SK-N-MC (cell line): ENCODE measurements around the gene FOXO6.

Experiments
- DNase-seq: peaks from one replicate; pipeline ENCODE4 v3.0.0-alpha.2; 2011; ENCODE audit warnings: low read depth, low spot score
- H3K27ac ChIP-seq: fragments of 200-600 bp; sonication (generic); 2 replicates; pipeline ENCODE4 v1.5.1; 2016; ENCODE audit warnings: mixed run types
- H3K36me3 ChIP-seq: fragments of 200-600 bp; sonication (generic); 2 replicates; pipeline ENCODE4 v1.6.1; 2017; ENCODE audit warnings: antibody characterized with exemption, low read length, mixed read lengths; ENCODE audit not compliant: insufficient read depth
- H3K4me3 ChIP-seq: fragments of 200-600 bp; sonication (generic); 2 replicates; pipeline ENCODE4 v1.5.1; 2016
- H3K9ac ChIP-seq: fragments of 200-600 bp; sonication (generic); 2 replicates; pipeline ENCODE4 v1.8.0; 2017; ENCODE audit warnings: mixed run types, mixed read lengths; ENCODE audit not compliant: insufficient read length
- H3K9me3 ChIP-seq: fragments of 200-600 bp; sonication (generic); 2 replicates; pipeline ENCODE4 v1.6.1; 2017; ENCODE audit warnings: low read depth, mild to moderate bottlenecking, antibody characterized with exemption, low read length, moderate library complexity, mixed read lengths
- EZH2 ChIP-seq: fragments of 200-600 bp; sonication (generic); IDR thresholded peaks from one replicate; pipeline ENCODE4 v1.6.1; 2017; ENCODE audit warnings: antibody characterized with exemption
- FOXP2 ChIP-seq: optimal IDR thresholded peaks from 2 replicates; pipeline ENCODE3; 2011; ENCODE audit warnings: mild to moderate bottlenecking, moderate library complexity; ENCODE audit not compliant: insufficient read depth; ENCODE audit errors: extremely low read length, control extremely low read depth
- POLR2AphosphoS5 ChIP-seq: IDR thresholded peaks from 2 replicates; pipeline ENCODE4 v1.6.1; 2012; ENCODE audit warnings: mild to moderate bottlenecking, low read depth, low read length, borderline replicate concordance

FOXO6 gene

DNA sequence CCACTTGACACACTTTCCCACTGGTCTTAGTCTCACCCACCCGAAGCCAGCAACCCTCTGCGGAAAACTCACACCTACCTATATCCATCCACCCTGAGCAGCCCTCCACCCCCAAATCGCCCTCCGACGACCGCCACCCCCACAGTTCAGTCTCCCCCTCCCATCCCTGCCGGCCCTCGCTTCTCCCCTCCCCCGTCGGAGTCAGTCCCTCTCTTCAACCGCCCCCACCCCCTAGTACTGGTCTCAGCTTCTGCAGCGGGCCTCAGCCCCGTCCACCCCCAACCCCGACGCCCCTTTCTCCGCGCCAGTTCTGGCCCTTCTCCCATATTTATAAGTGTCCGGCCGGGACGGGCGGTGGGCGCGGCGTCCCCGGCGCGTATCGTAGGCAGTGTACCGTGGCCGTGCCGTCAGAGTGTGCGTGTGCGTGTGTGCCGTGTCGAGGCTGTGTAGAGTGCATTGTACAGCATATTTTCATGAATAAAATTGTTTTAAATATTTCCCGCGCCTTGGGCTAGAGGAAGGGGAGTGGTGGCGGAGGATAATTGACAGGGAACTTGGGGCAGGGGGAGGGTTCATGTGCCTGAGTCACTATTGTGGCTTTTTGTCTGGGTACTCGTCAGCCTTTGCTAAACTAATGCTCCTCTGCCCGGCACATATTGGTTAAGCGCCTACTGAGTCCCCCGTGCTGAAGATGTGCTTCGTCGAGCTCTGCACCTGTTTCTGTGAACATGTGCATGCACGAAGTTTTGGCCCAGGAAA lies 22.0 kb downstream of the FOXO6 start:
- DNase-seq: no peak
- Histone ChIP-seq H3K27ac (peak overlapping the region; percentile 74), H3K4me3 (peak overlapping the region; percentile 74), H3K9me3 (no peaks in the 10 kb centered on the region), H3K36me3 (no peaks in the 10 kb centered on the region), H3K9ac (no peak overlapping the region)
- TF ChIP-seq EZH2 (no peak), FOXP2 (no peak), POLR2AphosphoS5 (peak; percentile 12; the same call in 1 of the 2 replicates)

GRCh38 chr1:41384579-41384978 lies 23.3 kb downstream of the FOXO6 start:
- DNase-seq: no peak
- H3K27ac ChIP-seq: no peak overlapping the region
- no peak for TF ChIP-seq EZH2
- TF ChIP-seq POLR2AphosphoS5: no peak
- no peak for TF ChIP-seq FOXP2
- H3K4me3 ChIP-seq: no peak overlapping the region
- no peak overlapping the region for H3K9ac ChIP-seq
- H3K36me3 ChIP-seq: no peaks in the 10 kb centered on the region
- H3K9me3 ChIP-seq: no peaks in the 10 kb centered on the region

GRCh38 chr1:41385398-41386195 lies 24.4 kb downstream of the FOXO6 start:
- no peaks in the 10 kb centered on the region for H3K9me3 ChIP-seq
- no peak for TF ChIP-seq FOXP2
- TF ChIP-seq EZH2: no peak
- TF ChIP-seq POLR2AphosphoS5: no peak
- no peaks in the 10 kb centered on the region for H3K36me3 ChIP-seq
- H3K9ac ChIP-seq: no peak overlapping the region
- H3K27ac ChIP-seq: no peak overlapping the region
- no peak overlapping the region for H3K4me3 ChIP-seq
- no peak for DNase-seq

DNA sequence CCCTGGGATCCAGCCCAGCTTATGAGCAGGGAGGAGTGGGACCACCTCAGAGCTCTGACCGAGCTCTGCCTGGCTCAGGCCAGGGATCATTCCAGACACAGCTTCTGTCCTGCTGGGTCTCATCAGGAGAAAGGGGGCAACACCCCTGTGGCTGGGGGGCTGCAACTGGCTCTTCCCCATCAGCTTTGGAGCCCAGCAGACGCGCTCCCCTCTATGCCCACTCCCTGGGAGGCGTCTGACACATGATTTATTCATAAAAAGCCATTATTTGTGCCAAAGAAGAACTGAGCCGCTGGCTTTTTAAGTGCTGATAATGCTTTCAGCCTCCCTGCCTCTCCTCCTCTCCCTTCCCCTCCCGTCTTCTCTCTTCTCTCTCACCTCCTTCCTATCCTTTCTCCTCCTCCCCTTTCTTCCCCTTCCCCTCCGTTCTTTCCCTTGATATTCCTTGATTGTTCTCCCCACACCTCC lies 25.0 kb downstream of the FOXO6 start:
- Histone ChIP-seq H3K27ac (no peak overlapping the region), H3K36me3 (no peaks in the 10 kb centered on the region), H3K9ac (peak overlapping the region; percentile 25), H3K9me3 (no peaks in the 10 kb centered on the region), H3K4me3 (no peak overlapping the region)
- no peak for DNase-seq
- no peak for TF ChIP-seq FOXP2
- no peak for TF ChIP-seq EZH2
- TF ChIP-seq POLR2AphosphoS5: no peak

DNA sequence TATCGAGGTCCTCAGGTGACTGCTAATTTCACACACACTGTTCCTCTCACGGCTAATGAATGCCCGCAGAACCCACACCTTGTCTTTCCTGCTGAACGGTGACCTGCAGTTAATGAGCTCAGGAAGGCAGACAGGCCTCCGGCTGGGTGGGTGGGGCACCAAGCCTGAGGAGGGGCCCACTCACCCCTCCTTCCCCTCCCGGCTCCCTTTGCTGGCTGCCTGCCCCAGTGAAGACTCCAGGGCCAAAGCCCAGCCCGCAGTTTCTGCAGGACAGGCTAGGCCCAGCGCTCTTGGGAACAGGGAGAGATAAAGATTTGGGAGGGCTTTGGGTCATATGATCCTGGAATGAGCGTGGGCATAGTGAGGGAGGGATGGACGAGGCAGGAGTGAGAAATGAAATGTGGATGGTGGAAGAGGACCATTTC lies 26.4 kb downstream of the FOXO6 start:
- no peak for DNase-seq

GRCh38 chr1:41388510-41388909 lies 27.3 kb downstream of the FOXO6 start:
- Histone ChIP-seq H3K27ac (no peak overlapping the region), H3K9ac (no peak overlapping the region), H3K9me3 (no peaks in the 10 kb centered on the region), H3K4me3 (no peak overlapping the region), H3K36me3 (no peaks in the 10 kb centered on the region)
- DNase-seq: no peak
- TF ChIP-seq EZH2 (no peak), POLR2AphosphoS5 (no peak), FOXP2 (no peak)

More for the DNA sequence above, 26.4 kb downstream of the FOXO6 start:
- no peak for TF ChIP-seq POLR2AphosphoS5
- TF ChIP-seq EZH2: no peak
- no peaks in the 10 kb centered on the region for H3K36me3 ChIP-seq
- H3K9ac ChIP-seq: no peak overlapping the region
- H3K9me3 ChIP-seq: no peaks in the 10 kb centered on the region
- H3K27ac ChIP-seq: no peak overlapping the region
- no peak overlapping the region for H3K4me3 ChIP-seq

GRCh38 chr1:41389009-41389408 lies 27.8 kb downstream of the FOXO6 start:
- H3K4me3 ChIP-seq: no peak overlapping the region
- no peaks in the 10 kb centered on the region for H3K9me3 ChIP-seq
- no peak for TF ChIP-seq FOXP2
- TF ChIP-seq EZH2: no peak
- no peak for TF ChIP-seq POLR2AphosphoS5
- no peak for DNase-seq
- H3K27ac ChIP-seq: no peak overlapping the region
- no peak overlapping the region for H3K9ac ChIP-seq
- no peaks in the 10 kb centered on the region for H3K36me3 ChIP-seq

GRCh38 chr1:41390166-41390565 lies 28.9 kb downstream of the FOXO6 start:
- no peak overlapping the region for H3K27ac ChIP-seq
- H3K9me3 ChIP-seq: no peaks in the 10 kb centered on the region
- TF ChIP-seq EZH2 (no peak), FOXP2 (no peak), POLR2AphosphoS5 (no peak)
- no peaks in the 10 kb centered on the region for H3K36me3 ChIP-seq
- no peak overlapping the region for H3K4me3 ChIP-seq
- DNase-seq: no peak
- no peak overlapping the region for H3K9ac ChIP-seq

DNA sequence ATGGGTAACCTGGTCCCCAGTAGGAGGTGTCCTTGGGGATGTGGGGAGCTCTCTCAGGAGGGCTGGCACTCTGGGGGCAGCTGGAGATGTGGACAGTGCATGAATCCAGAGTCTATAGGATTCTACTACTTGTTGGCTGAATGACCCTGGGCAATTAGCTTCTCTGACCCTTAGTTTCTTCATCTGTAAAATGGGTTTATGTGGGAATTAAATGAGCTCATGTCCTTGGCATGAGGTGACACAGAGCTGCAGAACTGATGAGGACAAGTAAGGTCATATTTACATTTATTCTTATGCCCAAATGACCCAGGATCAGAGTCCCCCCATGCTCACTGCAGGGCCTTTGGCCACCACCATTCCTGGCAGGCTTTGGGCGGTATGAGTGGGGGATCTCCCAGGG lies 29.3 kb downstream of the FOXO6 start:
- no peak for TF ChIP-seq POLR2AphosphoS5
- no peak for TF ChIP-seq FOXP2
- no peak for TF ChIP-seq EZH2
- Histone ChIP-seq H3K27ac (no peak overlapping the region), H3K9ac (no peak overlapping the region), H3K4me3 (no peak overlapping the region), H3K9me3 (no peaks in the 10 kb centered on the region), H3K36me3 (no peaks in the 10 kb centered on the region)
- no peak for DNase-seq
